Skeletal muscle tissue (tissue), 4 donors: Measurements from ENCODE around the gene STX4. TPM values are rescaled to one million over a fixed set of nuclear protein-coding genes. Genes with fewer than 3 reads are reported as not detected.

Experiments used
- H3K27ac ChIP-seq: one replicate; pipeline ENCODE4 v1.7.0; 2013; ENCODE audit warnings: mild to moderate bottlenecking, low read depth, low read length, inconsistent platforms
- H3K27me3 ChIP-seq, 3 donors: one replicate each; pipeline ENCODE4 v1.7.0; 2013; ENCODE audit warnings: low read length in 3 of 3; ENCODE audit not compliant: control insufficient read depth in 3 of 3, insufficient read depth in 3 of 3
- H3K36me3 ChIP-seq, 3 donors: one replicate each; pipeline ENCODE4 v1.7.0; 2013; ENCODE audit warnings: low read length in 3 of 3; ENCODE audit not compliant: control insufficient read depth in 3 of 3, insufficient read depth in 3 of 3
- H3K4me1 ChIP-seq, 3 donors: one replicate each; pipeline ENCODE4 v1.7.0; 2013; ENCODE audit warnings: low read length in 3 of 3, mild to moderate bottlenecking in 3 of 3; ENCODE audit not compliant: control insufficient read depth in 3 of 3, insufficient read depth in 3 of 3
- H3K4me3 ChIP-seq, 3 donors: one replicate each; pipeline ENCODE4 v1.7.0; 2013; ENCODE audit warnings: low read length in 3 of 3
- H3K9ac ChIP-seq, 3 donors: one replicate each; pipeline ENCODE4 v1.7.0; 2013; ENCODE audit warnings: low read length in 3 of 3, mild to moderate bottlenecking in 3 of 3, moderate library complexity in 2 of 3, low read depth in 1 of 3
- H3K9me3 ChIP-seq, 3 donors: one replicate each; pipeline ENCODE4 v1.7.0; 2013; ENCODE audit warnings: low read length in 3 of 3; ENCODE audit not compliant: control insufficient read depth in 3 of 3
- total RNA-seq: library from RNA; depleted of rRNA; stranded (reverse); fragments of >200 nt; gene quantifications from one replicate; pipeline ENCODE4 v1.2.3, GENCODE V29; 2014
- donor health status: Osteomylitis.

Gene STX4
- total RNA-seq, 1 donor from 2014 or later, result 19.3 TPM

GRCh38 chr16:31042866-31043265 lies 9.5 kb downstream of the STX4 start:
- Histone ChIP-seq H3K36me3 (peaks cover 43 to 45% (median 43%) of the 10 kb centered on the region in 3 donors), H3K4me1 (no peaks in the 10 kb centered on the region)

DNA sequence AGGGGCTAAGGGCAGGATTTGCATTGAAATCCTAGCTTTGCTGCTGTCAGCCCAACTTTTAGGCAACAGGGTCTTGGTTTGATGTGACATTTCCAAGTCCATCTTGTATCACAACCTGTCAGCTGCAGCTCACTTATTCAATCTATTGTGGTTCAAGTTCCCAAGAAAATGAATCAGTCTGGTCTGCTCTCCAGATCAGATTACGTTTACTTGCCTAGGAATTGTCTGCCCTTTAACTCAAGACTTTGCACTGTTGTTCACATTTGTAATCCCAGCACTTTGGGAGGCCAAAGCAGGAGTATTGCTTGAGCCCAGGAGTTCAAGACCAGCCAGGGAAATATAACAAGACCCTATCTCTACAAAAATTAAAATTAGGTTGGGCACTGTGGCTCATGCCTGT lies 10.0 kb downstream of the STX4 start:
- H3K27ac ChIP-seq, result no peak overlapping the region
- no peak overlapping the region for H3K9ac ChIP-seq
- H3K4me1 ChIP-seq, result no peaks in the 10 kb centered on the region
- no peaks in the 10 kb centered on the region for H3K9me3 ChIP-seq
- peaks cover 38 to 40% (median 38%) of the 10 kb centered on the region in 3 donors for H3K36me3 ChIP-seq
- H3K4me3 ChIP-seq, result no peak overlapping the region
- H3K27me3 ChIP-seq, result no peaks in the 10 kb centered on the region

More at GRCh38 chr16:31042866-31043265, 9.5 kb downstream of the STX4 start:
- Histone ChIP-seq H3K4me3 (no peak overlapping the region), H3K9ac (no peak overlapping the region), H3K27me3 (no peaks in the 10 kb centered on the region), H3K9me3 (no peaks in the 10 kb centered on the region), H3K27ac (no peak overlapping the region)

DNA sequence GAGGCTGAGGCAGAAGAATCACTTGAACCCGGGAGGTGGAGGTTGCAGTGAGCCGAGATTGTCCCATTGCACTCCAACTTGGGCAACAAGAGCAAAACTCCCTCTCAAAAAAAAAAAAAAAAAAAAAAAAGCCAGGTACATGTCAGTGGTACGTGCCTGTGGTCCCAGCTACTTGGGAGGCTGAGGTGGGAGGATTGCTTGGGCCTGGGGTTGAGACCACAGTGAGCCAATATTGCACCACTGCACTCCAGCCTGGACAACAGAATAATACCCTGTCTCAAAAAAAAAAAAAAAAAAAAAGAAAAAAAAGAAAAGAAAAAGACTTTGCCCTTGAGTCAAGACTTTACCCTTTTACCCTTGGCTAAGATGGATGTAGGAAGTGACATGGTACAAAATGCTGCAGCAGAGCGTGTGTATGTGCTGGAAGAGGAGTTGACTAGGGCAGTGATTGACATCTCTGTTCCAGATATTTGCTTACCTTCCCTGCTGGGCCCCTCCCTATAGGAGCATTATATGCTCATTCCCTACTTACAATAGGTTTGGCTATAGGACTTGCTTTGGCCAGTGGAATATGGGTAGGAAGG lies 10.6 kb downstream of the STX4 start:
- Histone ChIP-seq H3K4me3 (no peak overlapping the region), H3K27ac (no peak overlapping the region), H3K36me3 (peaks cover 32 to 34% (median 32%) of the 10 kb centered on the region in 3 donors), H3K9me3 (no peaks in the 10 kb centered on the region), H3K9ac (no peak overlapping the region), H3K4me1 (no peaks in the 10 kb centered on the region), H3K27me3 (no peaks in the 10 kb centered on the region)

DNA sequence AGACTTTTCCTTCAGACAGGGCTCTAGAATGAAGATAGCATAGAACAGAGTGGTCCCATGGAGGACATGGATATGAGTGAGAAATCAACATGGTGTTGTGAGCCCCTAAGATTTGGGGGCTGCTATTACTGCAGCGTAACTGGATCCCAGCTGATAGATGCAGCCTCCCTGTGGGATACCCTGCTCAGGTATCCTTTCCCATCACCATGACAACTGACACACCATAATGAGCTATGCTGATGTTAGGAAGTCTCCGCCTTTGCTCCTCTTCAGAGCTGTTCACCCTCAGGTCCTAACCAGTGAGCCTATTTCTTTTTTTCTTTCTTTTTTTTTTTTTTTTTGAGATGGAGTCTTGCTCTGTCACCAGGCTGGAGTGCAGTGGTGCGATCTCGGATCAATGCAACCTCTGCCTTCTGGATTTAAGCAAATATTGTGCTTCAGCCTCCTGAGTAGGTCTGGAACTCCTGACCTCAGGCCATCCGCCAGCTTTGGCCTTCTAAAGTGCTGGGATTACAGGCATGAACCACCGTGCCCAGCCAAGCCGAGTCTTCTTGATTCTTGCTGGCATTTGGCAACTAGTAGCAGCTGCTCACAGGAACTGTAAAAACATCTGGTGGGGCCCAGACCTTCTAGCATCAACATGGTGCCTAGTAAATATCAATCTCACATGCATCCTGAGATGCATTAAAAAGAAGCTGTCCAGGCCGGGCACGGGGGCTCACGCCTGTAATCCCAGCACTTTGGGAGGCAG lies 17.1 kb downstream of the STX4 start:
- no peak overlapping the region for H3K4me3 ChIP-seq
- H3K27ac ChIP-seq, result no peak overlapping the region
- no peaks in the 10 kb centered on the region for H3K36me3 ChIP-seq
- H3K9me3 ChIP-seq, result no peaks in the 10 kb centered on the region
- no peaks in the 10 kb centered on the region for H3K27me3 ChIP-seq
- no peak overlapping the region for H3K9ac ChIP-seq
- no peaks in the 10 kb centered on the region for H3K4me1 ChIP-seq

GRCh38 chr16:31052114-31052513 lies 18.8 kb downstream of the STX4 start:
- H3K9ac ChIP-seq, result no peak overlapping the region
- H3K9me3 ChIP-seq, result no peaks in the 10 kb centered on the region
- no peaks in the 10 kb centered on the region for H3K36me3 ChIP-seq
- H3K4me3 ChIP-seq, result no peak overlapping the region
- no peaks in the 10 kb centered on the region for H3K4me1 ChIP-seq
- H3K27me3 ChIP-seq, result no peaks in the 10 kb centered on the region
- H3K27ac ChIP-seq, result no peak overlapping the region

- Histone ChIP-seq H3K9ac (no peak overlapping the region), H3K4me3 (no peak overlapping the region), H3K36me3 (peaks cover 0 to 2% (median 0%) of the 10 kb centered on the region in 3 donors), H3K4me1 (no peaks in the 10 kb centered on the region), H3K27me3 (no peaks in the 10 kb centered on the region), H3K27ac (no peak overlapping the region), H3K9me3 (no peaks in the 10 kb centered on the region)
Measured at GRCh38 chr16:31055613-31056012, 22.3 kb downstream of the STX4 start.

DNA sequence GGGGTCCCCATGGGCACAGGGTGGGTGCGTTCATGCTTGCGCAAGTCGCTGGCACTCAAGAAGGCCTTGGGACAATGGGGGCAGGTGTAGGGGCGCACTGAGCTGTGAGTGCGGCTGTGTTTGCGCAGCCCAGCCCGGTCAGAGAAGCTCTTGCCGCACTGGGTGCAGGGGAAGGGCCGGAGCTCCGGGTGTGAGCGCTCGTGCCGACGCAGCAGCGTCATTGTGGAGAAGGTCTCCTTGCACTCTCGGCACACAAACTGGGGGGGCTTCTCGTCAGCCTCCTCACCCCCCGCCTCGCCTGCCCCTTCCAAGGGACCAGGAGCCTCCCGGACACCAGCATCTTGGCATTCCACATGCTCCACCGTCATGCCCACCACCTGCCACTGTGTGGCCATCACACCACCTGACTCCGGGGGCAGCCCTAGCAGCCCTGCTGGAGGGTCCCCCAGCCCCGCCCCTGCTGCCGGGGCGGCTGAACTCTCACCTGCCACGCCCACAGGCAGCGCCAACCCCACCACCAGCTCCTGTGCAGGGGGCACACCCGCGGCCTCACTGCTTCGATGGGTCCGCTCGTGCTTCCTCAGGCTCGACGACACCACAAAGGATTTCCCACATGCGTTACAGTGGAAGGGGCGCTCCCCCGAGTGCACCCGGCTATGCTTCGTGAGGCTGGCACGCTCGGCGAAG lies 27.9 kb downstream of the STX4 start:
- Histone ChIP-seq H3K36me3 (peaks cover 8 to 19% (median 17%) of the 10 kb centered on the region in 3 donors), H3K27me3 (no peaks in the 10 kb centered on the region), H3K27ac (no peak overlapping the region), H3K4me1 (peaks cover 14 to 15% (median 15%) of the 10 kb centered on the region in 3 donors), H3K9ac (no peak overlapping the region), H3K9me3 (no peaks in the 10 kb centered on the region), H3K4me3 (no peak overlapping the region)

DNA sequence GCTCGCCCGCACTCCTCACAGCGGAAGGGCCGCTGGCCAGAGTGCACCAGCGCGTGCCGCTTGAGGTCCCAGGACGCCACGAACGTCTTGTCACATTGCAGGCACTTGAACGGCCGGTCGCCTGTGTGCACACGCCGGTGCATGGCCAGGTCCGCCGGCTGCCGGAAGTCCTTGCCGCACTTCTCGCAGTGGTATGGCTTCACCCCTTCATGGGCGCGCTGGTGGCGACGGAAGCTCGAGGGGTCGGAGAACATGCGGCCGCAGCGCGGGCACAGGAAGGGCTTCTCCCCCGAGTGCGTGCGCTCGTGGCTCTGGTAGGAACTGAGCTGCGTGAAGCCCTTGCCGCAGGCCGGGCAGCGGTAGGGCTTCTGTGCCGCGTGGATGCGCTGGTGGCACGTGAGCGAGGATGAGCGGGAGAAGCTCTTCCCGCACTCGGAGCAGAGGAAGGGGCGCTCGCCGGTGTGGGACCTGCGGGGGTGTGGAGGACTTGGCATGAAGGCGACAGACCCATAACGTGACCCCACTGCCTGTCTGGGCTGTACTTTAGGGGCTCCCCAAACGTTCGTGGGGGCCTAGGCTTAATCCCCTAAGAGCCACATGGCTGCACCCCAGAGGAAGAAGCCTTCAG lies 28.6 kb downstream of the STX4 start:
- no peak overlapping the region for H3K9ac ChIP-seq
- H3K27ac ChIP-seq, result no peak overlapping the region
- H3K36me3 ChIP-seq, result peaks cover 8 to 19% (median 17%) of the 10 kb centered on the region in 3 donors
- no peaks in the 10 kb centered on the region for H3K9me3 ChIP-seq
- no peaks in the 10 kb centered on the region for H3K27me3 ChIP-seq
- no peak overlapping the region for H3K4me3 ChIP-seq
- H3K4me1 ChIP-seq, result peaks cover 14 to 15% (median 15%) of the 10 kb centered on the region in 3 donors

GRCh38 chr16:31063495-31063842 lies 30.1 kb downstream of the STX4 start:
- H3K4me3 ChIP-seq, result no peak overlapping the region
- H3K27me3 ChIP-seq, result no peaks in the 10 kb centered on the region
- H3K27ac ChIP-seq, result no peak overlapping the region
- H3K9me3 ChIP-seq, result no peaks in the 10 kb centered on the region
- H3K9ac ChIP-seq, result no peak overlapping the region
- peaks cover 14 to 15% (median 15%) of the 10 kb centered on the region in 3 donors for H3K4me1 ChIP-seq
- peaks cover 8 to 19% (median 17%) of the 10 kb centered on the region in 3 donors for H3K36me3 ChIP-seq
